Lower lobe of right lung (tissue), 2 donors: ENCODE data around the gene CFLAR. TPM values are rescaled to one million over a fixed set of nuclear protein-coding genes. Genes with fewer than 3 reads are reported as not detected.

Source experiments
- ATAC-seq, 2 donors: fragments of 200-7000 bp; cut with Tn5 transposase; one replicate each; pipeline ENCODE4 v1.9.1; 2020 to 2022; ENCODE audit warnings: mild to moderate bottlenecking in 2 of 2, moderate library complexity in 2 of 2
- DNase-seq: peaks from one replicate; pipeline ENCODE4 v3.0.0-alpha.2; 2020
- H3K27ac ChIP-seq: fragments of 200-600 bp; one replicate; pipeline ENCODE4 v1.8.0; 2022
- H3K27me3 ChIP-seq: fragments of 200-600 bp; one replicate; pipeline ENCODE4 v1.8.0; 2022; ENCODE audit warnings: low read depth
- H3K36me3 ChIP-seq: fragments of 200-600 bp; one replicate; pipeline ENCODE4 v1.8.0; 2022; ENCODE audit warnings: mild to moderate bottlenecking
- H3K4me1 ChIP-seq: fragments of 200-600 bp; one replicate; pipeline ENCODE4 v1.8.0; 2022
- H3K4me3 ChIP-seq: fragments of 200-600 bp; one replicate; pipeline ENCODE4 v1.8.0; 2022; ENCODE audit warnings: mild to moderate bottlenecking
- H3K9me3 ChIP-seq: fragments of 200-600 bp; one replicate; pipeline ENCODE4 v1.8.0; 2022
- CTCF ChIP-seq: fragments of 200-600 bp; IDR thresholded peaks from one replicate; pipeline ENCODE4 v1.8.0; 2022; ENCODE audit warnings: antibody characterized with exemption, mild to moderate bottlenecking
- intact Hi-C: fragments of 100-400 bp; cut with DNase I; formaldehyde crosslinking; loops from one replicate; pipeline ENCODE4 v1.11.0; 2022
- total RNA-seq: library from RNA; stranded (reverse); fragmentation: NEBNext Ultra II Directional; extraction: Animal tissue kit (Norgen Biotek cat#: 25700); gene quantifications from one replicate; pipeline ENCODE4 v1.2.1, GENCODE V29; 2021
- donor health status: DM: no; HTN: yes; CAD: no; lungs with severe emphysema.

CFLAR gene
- total RNA-seq, 1 donor from 2014 or later = 345 TPM

GRCh38 chr2:201128933-201129505, 13.1 kb downstream of the CFLAR start:
- Histone ChIP-seq H3K27me3 (no peaks in the 10 kb centered on the region), H3K9me3 (no peaks in the 10 kb centered on the region), H3K4me1 (peaks cover 97% of the 10 kb centered on the region), H3K36me3 (peaks cover 32% of the 10 kb centered on the region), H3K27ac (peak overlapping the region; percentile 100), H3K4me3 (peak overlapping the region; percentile 25)
- no peak for TF ChIP-seq CTCF
- DNase-seq (no peak), ATAC-seq (peak; percentile 56 to 58)
- intact Hi-C loops = no loop called here

GRCh38 chr2:201130524-201131186, 14.7 kb downstream of the CFLAR start:
- ATAC-seq (peak; percentile 3 to 11), DNase-seq (no peak)
- H3K4me3 ChIP-seq = peak overlapping the region; percentile 25
- TF ChIP-seq CTCF = no peak
- H3K27me3 ChIP-seq = no peaks in the 10 kb centered on the region
- peaks cover 97% of the 10 kb centered on the region for H3K4me1 ChIP-seq
- H3K27ac ChIP-seq = peak overlapping the region; percentile 100
- peaks cover 48% of the 10 kb centered on the region for H3K36me3 ChIP-seq
- H3K9me3 ChIP-seq = no peaks in the 10 kb centered on the region
- intact Hi-C loops = no loop called here

GRCh38 chr2:201132518-201132917, 16.6 kb downstream of the CFLAR start:
- no peak for TF ChIP-seq CTCF
- H3K36me3 ChIP-seq = peaks cover 66% of the 10 kb centered on the region
- intact Hi-C loops = no loop called here
- peak; percentile 52 to 66 for ATAC-seq
- DNase-seq = no peak
- H3K4me3 ChIP-seq = peak overlapping the region; percentile 25
- H3K4me1 ChIP-seq = peaks cover 97% of the 10 kb centered on the region
- H3K27ac ChIP-seq = peak overlapping the region; percentile 100
- H3K9me3 ChIP-seq = no peaks in the 10 kb centered on the region
- no peaks in the 10 kb centered on the region for H3K27me3 ChIP-seq

- TF ChIP-seq CTCF = no peak
- peak overlapping the region; percentile 56 for H3K27ac ChIP-seq
- H3K36me3 ChIP-seq = peaks cover 92% of the 10 kb centered on the region
- peaks cover 87% of the 10 kb centered on the region for H3K4me1 ChIP-seq
- no peak overlapping the region for H3K4me3 ChIP-seq
- intact Hi-C loops = no loop called here
- no peaks in the 10 kb centered on the region for H3K9me3 ChIP-seq
- no peaks in the 10 kb centered on the region for H3K27me3 ChIP-seq
- no peak for DNase-seq
- ATAC-seq = no peak
Measured at GRCh38 chr2:201135386-201135785, 19.4 kb downstream of the CFLAR start.

- intact Hi-C loops = no loop called here
- Histone ChIP-seq H3K9me3 (no peaks in the 10 kb centered on the region), H3K27me3 (no peaks in the 10 kb centered on the region), H3K27ac (peak overlapping the region; percentile 59), H3K4me1 (peaks cover 72% of the 10 kb centered on the region), H3K4me3 (no peak overlapping the region), H3K36me3 (peaks cover 96% of the 10 kb centered on the region)
- no peak for TF ChIP-seq CTCF
- no peak for ATAC-seq
- no peak for DNase-seq
Measured at GRCh38 chr2:201136889-201137321, 20.9 kb downstream of the CFLAR start.
